Iris pigment epithelial cell (primary cell): ENCODE results near the gene PAX4.
"Not testable (repeated sequence)": the region's sequence is repeated elsewhere in the genome, so short reads cannot be mapped to it uniquely, and the experiment has no call there.

ENCODE experiments used
- DNase-seq: peaks from one replicate; pipeline ENCODE4 v3.0.0-alpha.2; 2011; ENCODE audit warnings: low read depth

PAX4 gene

GRCh38 chr7:127585044-127585953, 32.6 kb downstream of the PAX4 start, which contains the start of gene GCC1:
Gene GCC1, minus strand, starts transcription at chr7:127585596. Its CDS starts 414 bp downstream, at chr7:127585182.
- DNase-seq = peak; percentile 86

- no peak for DNase-seq
Measured at GRCh38 chr7:127584648-127585043, 33.3 kb downstream of the PAX4 start.

GRCh38 chr7:127582361-127582760, 35.6 kb downstream of the PAX4 start:
- DNase-seq = peak; percentile 23

DNA sequence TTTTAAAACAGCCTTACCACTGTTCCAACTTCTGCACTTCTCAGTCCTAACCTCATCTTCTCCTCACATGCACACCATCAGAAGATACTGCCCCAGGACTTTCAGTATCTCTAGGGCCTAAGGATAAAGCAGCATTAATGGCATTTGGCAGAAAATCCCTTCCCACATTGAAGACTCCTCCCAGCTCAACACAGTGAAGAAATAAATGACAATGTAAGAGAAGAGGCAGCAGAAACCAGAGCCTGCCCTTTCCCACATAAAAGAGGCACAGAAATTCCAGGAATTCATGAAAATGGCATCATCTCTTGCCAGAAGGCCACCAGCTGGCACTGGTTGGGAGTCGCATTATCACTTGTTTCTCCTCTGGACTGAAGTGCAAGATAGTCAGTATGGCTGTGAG, 36.2 kb downstream of the PAX4 start:
- DNase-seq = no peak

DNA sequence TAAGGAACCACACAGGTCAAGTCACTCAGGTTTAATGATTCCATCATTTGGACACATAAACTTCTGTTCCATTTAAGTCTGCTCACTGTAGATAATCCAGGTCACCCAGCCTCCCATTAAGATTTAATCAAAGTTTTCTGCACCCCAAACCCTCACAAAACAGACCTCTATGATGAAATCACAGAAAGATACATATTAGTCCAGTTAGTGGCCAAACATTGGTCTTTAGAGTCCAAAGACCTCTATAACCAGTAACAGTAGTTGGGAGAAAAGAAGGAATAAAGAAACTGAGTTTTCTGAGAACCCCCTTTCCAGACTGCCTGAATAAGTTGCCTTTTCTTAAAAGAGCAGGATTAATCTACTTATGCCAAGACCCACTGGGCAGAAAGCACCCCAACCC, 37.3 kb downstream of the PAX4 start:
- no peak for DNase-seq

DNA sequence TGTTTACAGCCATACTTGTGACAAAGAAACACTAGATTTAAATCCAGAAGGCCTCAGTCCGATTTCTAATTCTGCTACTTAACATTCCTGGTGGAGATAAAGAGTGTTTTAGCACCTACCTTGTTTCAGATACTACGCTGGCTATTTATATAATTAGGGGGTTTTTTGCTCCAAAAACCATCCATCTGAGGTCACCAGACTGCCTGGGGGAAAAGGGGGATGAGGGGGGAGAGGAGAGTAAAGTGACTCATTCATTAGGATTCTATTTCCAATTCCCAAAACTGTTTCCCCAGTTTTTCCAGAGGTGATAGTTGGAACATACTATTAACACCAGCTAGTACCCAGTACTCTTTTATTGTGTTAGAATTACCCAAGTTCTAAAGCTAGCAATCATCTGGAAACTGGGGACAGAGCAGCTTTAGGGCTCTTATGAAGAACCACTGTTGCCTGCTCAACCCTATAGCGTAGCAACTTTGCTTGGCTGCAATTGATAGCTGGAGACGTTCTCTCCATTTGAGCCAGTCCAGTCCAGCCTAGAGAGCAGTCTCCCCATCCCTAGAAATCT, 39.1 kb downstream of the PAX4 start:
- DNase-seq = no peak

- peak; percentile 40 for DNase-seq
Measured at GRCh38 chr7:127578036-127578684, 39.8 kb downstream of the PAX4 start.

DNA sequence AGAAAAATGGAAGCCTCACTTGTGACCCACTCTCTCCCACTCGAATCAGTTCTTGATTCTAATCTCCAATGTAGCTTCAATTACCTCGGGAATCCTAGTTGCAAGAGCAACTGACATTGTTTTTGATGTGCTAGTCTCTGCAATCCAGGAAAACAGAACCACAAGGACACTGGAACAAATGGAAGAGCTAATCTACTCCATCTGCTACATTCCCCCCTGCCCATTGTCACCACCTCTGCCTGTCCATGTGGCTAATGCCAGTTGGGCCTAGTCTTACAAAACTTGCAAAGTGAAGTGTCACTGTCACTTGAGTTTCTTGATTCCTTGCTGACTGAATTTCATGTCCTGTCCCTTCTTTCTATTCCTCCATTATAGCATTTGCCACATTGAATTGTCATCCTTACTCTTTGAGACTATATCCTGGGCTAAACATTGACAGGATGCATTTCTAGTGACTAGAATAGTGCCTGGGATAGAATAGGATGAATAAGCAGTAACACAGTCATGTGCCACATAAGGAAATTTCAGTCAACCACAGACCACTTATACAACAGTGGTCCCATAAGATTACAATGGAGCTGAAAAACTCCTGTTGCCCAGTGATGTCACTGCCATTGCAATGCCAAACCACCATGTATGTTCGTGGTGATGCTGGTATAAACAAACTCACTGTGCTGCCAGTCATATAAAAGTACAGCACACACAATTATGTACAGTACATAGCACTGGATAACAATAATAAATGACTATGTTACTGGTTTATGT, 46.0 kb downstream of the PAX4 start:
- DNase-seq = no peak

DNA sequence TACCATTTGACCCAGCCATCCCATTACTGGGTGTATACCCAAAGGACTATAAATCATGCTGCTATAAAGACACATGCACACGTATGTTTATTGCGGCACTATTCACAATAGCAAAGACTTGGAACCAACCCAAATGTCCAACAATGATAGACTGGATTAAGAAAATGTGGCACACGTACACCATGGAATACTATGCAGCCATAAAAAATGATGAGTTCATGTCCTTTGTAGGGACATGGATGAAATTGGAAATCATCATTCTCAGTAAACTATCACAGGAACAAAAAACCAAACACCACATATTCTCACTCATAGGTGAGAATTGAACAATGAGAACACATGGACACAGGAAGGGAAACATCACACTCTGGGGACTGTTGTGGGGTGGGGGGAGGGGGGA, 49.9 kb downstream of the PAX4 start:
- DNase-seq = not testable (repeated sequence)

DNA sequence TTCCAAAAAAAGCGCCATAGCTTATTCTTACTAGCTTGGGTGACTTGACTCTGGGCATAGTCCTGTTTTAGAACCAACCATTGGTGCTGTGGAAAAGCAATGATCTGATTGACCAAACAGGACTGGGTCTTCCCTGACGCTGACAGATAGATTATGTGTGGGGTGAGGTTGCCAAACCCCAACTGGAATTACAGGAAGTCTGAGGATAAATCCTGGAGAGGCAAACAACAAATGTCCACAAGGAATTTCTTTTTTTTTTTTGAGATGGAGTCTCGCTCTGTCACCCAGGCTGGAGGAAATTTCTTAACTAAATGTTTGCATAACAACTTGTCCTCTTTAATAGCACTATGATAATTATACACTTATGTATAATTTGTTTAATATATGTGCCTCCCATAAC, 51.7 kb downstream of the PAX4 start:
- no peak for DNase-seq
